Peyer's patch (tissue), 4 donors: ENCODE measurements around the gene PCGF1. TPM values are rescaled to one million over a fixed set of nuclear protein-coding genes. Genes with fewer than 3 reads are reported as not detected.
A peak's percentile ranks its signal among the peaks of the same experiment; 100 is the strongest.

ENCODE experiments used
- DNase-seq, 3 donors: peaks; one replicate each; pipeline ENCODE4 v3.0.0-alpha.2; 2017 to 2019
- H3K27ac ChIP-seq, 4 donors: fragments of 200-600 bp; sonication (generic); one replicate each; pipeline ENCODE4 v1.5.1; 2016 to 2019
- H3K27me3 ChIP-seq, 2 donors: fragments of 200-600 bp; sonication (generic); one replicate each; pipeline ENCODE4 v1.5.1; 2019
- H3K36me3 ChIP-seq, 3 donors: fragments of 200-600 bp; sonication (generic); one replicate each; pipeline ENCODE4 v1.5.1; 2016 to 2019
- H3K4me1 ChIP-seq, 4 donors: fragments of 200-600 bp; sonication (generic); one replicate each; pipeline ENCODE4 v1.5.1; 2016 to 2019
- H3K4me3 ChIP-seq, 4 donors: fragments of 200-600 bp; sonication (generic); 1 replicate in 3 of 4; 2 replicates in 1 of 4; pipeline ENCODE4 v1.5.1; 2016 to 2019; ENCODE audit warnings: mild to moderate bottlenecking in 1 of 4
- H3K9me3 ChIP-seq, 4 donors: fragments of 200-600 bp; sonication (generic); one replicate each; pipeline ENCODE4 v1.5.1; 2016 to 2019; ENCODE audit warnings: mild to moderate bottlenecking in 1 of 4
- CTCF ChIP-seq, 6 experiments: fragments of 450-650 bp in 4 of 6; fragments of 200-600 bp in 2 of 6; sonication (generic) in 1 of 6; IDR thresholded peaks; one replicate each; pipeline ENCODE4 v1.5.1; 2017 to 2019; ENCODE audit warnings: antibody characterized with exemption in 6 of 6, mild to moderate bottlenecking in 3 of 6, moderate library complexity in 1 of 6
- POLR2A ChIP-seq, 2 donors: fragments of 450-650 bp; IDR thresholded peaks; one replicate each; pipeline ENCODE4 v1.5.1; 2017; ENCODE audit warnings: antibody characterized with exemption in 2 of 2, mild to moderate bottlenecking in 2 of 2, moderate library complexity in 2 of 2
- total RNA-seq, 4 donors: library from RNA; depleted of rRNA; stranded (reverse); fragments of >200 nt; gene quantifications; one replicate each; pipeline ENCODE4 v1.1.0, GENCODE V29; 2016

Gene PCGF1
- total RNA-seq, 4 donors from 2014 or later: 14.0 to 18.9 (median 16.2) TPM

- no peaks in the 10 kb centered on the region for H3K36me3 ChIP-seq
- peaks cover 4 to 35% (median 24%) of the 10 kb centered on the region in 4 donors for H3K4me1 ChIP-seq
- TF ChIP-seq POLR2A (IDR thresholded peaks at IDR 0.05): no peak
- H3K27me3 ChIP-seq: peaks cover 0 to 56% of the 10 kb centered on the region in 2 donors
- peaks cover 0 to 3% (median 0%) of the 10 kb centered on the region in 4 donors for H3K9me3 ChIP-seq
- H3K27ac ChIP-seq: no peak overlapping the region
- DNase-seq: peak in 1 of 3 donors; percentile 44
- no peak overlapping the region for H3K4me3 ChIP-seq
Measured at GRCh38 chr2:74512744-74513604, 5.5 kb upstream of the PCGF1 start.

GRCh38 chr2:74511104-74511989, 3.9 kb upstream of the PCGF1 start:
- no peaks in the 10 kb centered on the region for H3K36me3 ChIP-seq
- H3K4me1 ChIP-seq: peaks cover 4 to 41% (median 27%) of the 10 kb centered on the region in 4 donors
- TF ChIP-seq CTCF (IDR thresholded peaks at IDR 0.05) (no peak), POLR2A (IDR thresholded peaks at IDR 0.05) (no peak)
- peaks cover 0 to 50% of the 10 kb centered on the region in 2 donors for H3K27me3 ChIP-seq
- H3K4me3 ChIP-seq: no peak overlapping the region
- no peak overlapping the region for H3K27ac ChIP-seq
- DNase-seq: peak in 1 of 3 donors; percentile 10
- H3K9me3 ChIP-seq: peaks cover 0 to 2% (median 0%) of the 10 kb centered on the region in 4 donors

- H3K4me1 ChIP-seq: peaks cover 0 to 41% (median 18%) of the 10 kb centered on the region in 4 donors
- H3K9me3 ChIP-seq: no peaks in the 10 kb centered on the region
- DNase-seq: no peak
- peaks cover 0 to 8% (median 0%) of the 10 kb centered on the region in 3 donors for H3K36me3 ChIP-seq
- no peak for TF ChIP-seq CTCF (IDR thresholded peaks at IDR 0.05)
- no peak for TF ChIP-seq POLR2A (IDR thresholded peaks at IDR 0.05)
- H3K27me3 ChIP-seq: peaks cover 0 to 40% of the 10 kb centered on the region in 2 donors
- no peak overlapping the region for H3K27ac ChIP-seq
- H3K4me3 ChIP-seq: no peak overlapping the region
Measured at GRCh38 chr2:74510272-74510671, 2.8 kb upstream of the PCGF1 start.

- Histone ChIP-seq H3K4me1 (peaks cover 0 to 46% (median 9%) of the 10 kb centered on the region in 4 donors), H3K9me3 (no peaks in the 10 kb centered on the region), H3K36me3 (peaks cover 0 to 13% (median 0%) of the 10 kb centered on the region in 3 donors), H3K27ac (peak overlapping the region; percentile 91 to 99 (median 97)), H3K4me3 (peak overlapping the region; percentile 57 to 85 (median 71)), H3K27me3 (peaks cover 0 to 17% of the 10 kb centered on the region in 2 donors)
- TF ChIP-seq CTCF (IDR thresholded peaks at IDR 0.05) (no peak), POLR2A (IDR thresholded peaks at IDR 0.05) (no peak)
- DNase-seq: peak in 2 of 3 donors; percentile 68 to 70
Measured at GRCh38 chr2:74507926-74508520, 528 bp upstream of the PCGF1 start.

- H3K9me3 ChIP-seq: no peaks in the 10 kb centered on the region
- peaks cover 0 to 13% (median 0%) of the 10 kb centered on the region in 3 donors for H3K36me3 ChIP-seq
- peak in 1 of 3 donors; percentile 23 for DNase-seq
- H3K4me1 ChIP-seq: peaks cover 0 to 59% (median 12%) of the 10 kb centered on the region in 4 donors
- no peaks in the 10 kb centered on the region for H3K27me3 ChIP-seq
- TF ChIP-seq CTCF (IDR thresholded peaks at IDR 0.05): no peak
- TF ChIP-seq POLR2A (IDR thresholded peaks at IDR 0.05): no peak
- H3K27ac ChIP-seq: no peak overlapping the region
- H3K4me3 ChIP-seq: peak overlapping the region in 2 of 4 donors; percentile 20 to 73
Measured at GRCh38 chr2:74505448-74506246, 1.8 kb downstream of the PCGF1 start.
